ENCODE results near the gene THOC1.

GRCh38 chr18:312415-312814, 44.6 kb upstream of the THOC1 start:
- TF ChIP-seq POLR2A (IDR thresholded peaks at IDR 0.05) (no peak), CTCF (IDR thresholded peaks at IDR 0.05 in 8 of 11, conservative IDR thresholded peaks at IDR 0.05 in 3 of 11) (no peak)

Measured in spleen (tissue), 7 donors.